GM12892 (cell line): ENCODE measurements around the gene KRTAP1-5.
A peak's percentile ranks its signal among the peaks of the same experiment; 100 is the strongest.
"Not testable (repeated sequence)": the region's sequence is repeated elsewhere in the genome, so short reads cannot be mapped to it uniquely, and the experiment has no call there.

Experiments
- DNase-seq: peaks from one replicate; pipeline ENCODE4 v3.0.0; 2011; ENCODE audit not compliant: insufficient read length
- FAIRE-seq: peaks from 2 replicates; lab custom pipeline; 2011; peaks lifted over from hg19 to GRCh38; lab: Jason Lieb, UNC
- POLR2A ChIP-seq: IDR thresholded peaks from 2 replicates; pipeline ENCODE4 v1.6.1; 2011; ENCODE audit warnings: low read depth, low read length, control low read depth
- POLR2AphosphoS5 ChIP-seq: IDR thresholded peaks from 2 replicates; pipeline ENCODE4 v1.6.1; 2011; ENCODE audit warnings: low read depth, low read length, control low read depth
- TAF1 ChIP-seq: IDR thresholded peaks from 2 replicates; pipeline ENCODE4 v1.6.1; 2011; ENCODE audit warnings: low read depth, mild to moderate bottlenecking, control low read depth, low read length, borderline replicate concordance

KRTAP1-5 gene

GRCh38 chr17:41060052-41060604 lies 33.1 kb upstream of the KRTAP1-5 start, which contains the start of gene KRTAP2-3:
Gene KRTAP2-3, minus strand, starts transcription at chr17:41060114. Its CDS starts 64 bp downstream, at chr17:41060050.
- no peak for FAIRE-seq
- DNase-seq = no peak
- TF ChIP-seq TAF1 (no peak), POLR2AphosphoS5 (no peak), POLR2A (no peak)

GRCh38 chr17:41059276-41060051 lies 32.5 kb upstream of the KRTAP1-5 start:
- DNase-seq, FAIRE-seq: not testable (repeated sequence)

GRCh38 chr17:41058741-41059140 lies 31.7 kb upstream of the KRTAP1-5 start:
- DNase-seq (no peak), FAIRE-seq (no peak)
- no peak for TF ChIP-seq TAF1
- TF ChIP-seq POLR2AphosphoS5 = no peak
- TF ChIP-seq POLR2A = no peak

GRCh38 chr17:41057547-41057946 lies 30.5 kb upstream of the KRTAP1-5 start:
- DNase-seq (no peak), FAIRE-seq (peak; percentile 21)
- TF ChIP-seq POLR2AphosphoS5 = no peak
- no peak for TF ChIP-seq POLR2A
- no peak for TF ChIP-seq TAF1

GRCh38 chr17:41055130-41055529 lies 28.1 kb upstream of the KRTAP1-5 start, which contains the start of gene KRTAP2-2:
Gene KRTAP2-2, minus strand, starts transcription at chr17:41055230. Its CDS starts 19 bp downstream, at chr17:41055211.
- not testable (repeated sequence) for FAIRE-seq

GRCh38 chr17:41054556-41054955 lies 27.5 kb upstream of the KRTAP1-5 start:
- not testable (repeated sequence) for FAIRE-seq, DNase-seq

More at GRCh38 chr17:41055130-41055529, 28.1 kb upstream of the KRTAP1-5 start, which contains the start of gene KRTAP2-2:
- not testable (repeated sequence) for DNase-seq

GRCh38 chr17:41054025-41054424 lies 27.0 kb upstream of the KRTAP1-5 start:
- DNase-seq (no peak), FAIRE-seq (no peak)
- TF ChIP-seq TAF1 = no peak
- no peak for TF ChIP-seq POLR2A
- TF ChIP-seq POLR2AphosphoS5 = no peak

GRCh38 chr17:41052566-41052965 lies 25.6 kb upstream of the KRTAP1-5 start:
- no peak for TF ChIP-seq POLR2A
- TF ChIP-seq TAF1 = no peak
- TF ChIP-seq POLR2AphosphoS5 = no peak
- no peak for FAIRE-seq
- DNase-seq = no peak

GRCh38 chr17:41049110-41049509 lies 22.1 kb upstream of the KRTAP1-5 start:
- DNase-seq = no peak
- TF ChIP-seq TAF1 = no peak
- TF ChIP-seq POLR2AphosphoS5 = no peak
- no peak for TF ChIP-seq POLR2A
- FAIRE-seq = no peak

- DNase-seq (no peak), FAIRE-seq (no peak)
- TF ChIP-seq POLR2A (no peak), TAF1 (no peak), POLR2AphosphoS5 (no peak)
Observed at GRCh38 chr17:41048441-41048840, 21.4 kb upstream of the KRTAP1-5 start.

- not testable (repeated sequence) for DNase-seq, FAIRE-seq
Observed at GRCh38 chr17:41046735-41047465, 19.9 kb upstream of the KRTAP1-5 start, which contains the start of gene KRTAP2-1. Gene KRTAP2-1, minus strand, starts transcription at chr17:41047316. Its CDS starts 49 bp downstream, at chr17:41047267.

- TF ChIP-seq TAF1 (no peak), POLR2AphosphoS5 (no peak), POLR2A (no peak)
- FAIRE-seq = no peak
- DNase-seq = no peak
Observed at GRCh38 chr17:41042953-41043352, 15.9 kb upstream of the KRTAP1-5 start.

- not testable (repeated sequence) for DNase-seq, FAIRE-seq
Observed at GRCh38 chr17:41040783-41041571, 14.0 kb upstream of the KRTAP1-5 start, which contains the start of gene KRTAP1-1. Gene KRTAP1-1, minus strand, starts transcription at chr17:41041450. Its CDS starts 53 bp downstream, at chr17:41041397.
